Mesendoderm (in vitro differentiated cells): ENCODE results near the gene PIWIL4.
"Not testable (repeated sequence)": the region's sequence is repeated elsewhere in the genome, so short reads cannot be mapped to it uniquely, and the experiment has no call there.

ENCODE experiments used
- DNase-seq: peaks from one replicate; pipeline ENCODE4 v3.0.0; 2013
- H2AK5ac ChIP-seq: 2 replicates; pipeline ENCODE4 v1.6.1; 2013; ENCODE audit warnings: low read length, inconsistent platforms
- H2BK120ac ChIP-seq: 2 replicates; pipeline ENCODE4 v1.6.1; 2013; ENCODE audit warnings: low read depth, mild to moderate bottlenecking, low read length, moderate library complexity, mixed read lengths
- H2BK15ac ChIP-seq: replicated peaks from 2 replicates; pipeline ENCODE4 v1.6.1; 2013; ENCODE audit warnings: low read depth, mild to moderate bottlenecking, moderate library complexity
- H2BK5ac ChIP-seq: 2 replicates; pipeline ENCODE4 v1.6.1; 2013; ENCODE audit warnings: low read length, inconsistent platforms
- H3K18ac ChIP-seq: 2 replicates; pipeline ENCODE4 v1.6.1; 2013; ENCODE audit warnings: mild to moderate bottlenecking, low read length, mixed read lengths
- H3K23ac ChIP-seq: one replicate; pipeline ENCODE4 v1.6.1; 2013; ENCODE audit warnings: low read length
- H3K27ac ChIP-seq: 2 replicates; pipeline ENCODE4 v1.5.1; 2013; ENCODE audit warnings: low read depth, mild to moderate bottlenecking, inconsistent platforms, low read length, moderate library complexity
- H3K27me3 ChIP-seq: 2 replicates; pipeline ENCODE4 v1.6.1; 2013; ENCODE audit warnings: low read length, control low read depth, mild to moderate bottlenecking, inconsistent platforms; ENCODE audit not compliant: insufficient read depth, poor library complexity
- H3K36me3 ChIP-seq: 2 replicates; pipeline ENCODE4 v1.6.1; 2013; ENCODE audit warnings: low read length, inconsistent platforms; ENCODE audit not compliant: control insufficient read depth, insufficient read depth
- H3K4ac ChIP-seq: one replicate; pipeline ENCODE4 v1.6.1; 2013; ENCODE audit warnings: low read depth, mild to moderate bottlenecking, low read length, moderate library complexity
- H3K4me1 ChIP-seq: 2 replicates; pipeline ENCODE4 v1.6.1; 2013; ENCODE audit warnings: low read depth, low read length, inconsistent platforms; ENCODE audit not compliant: control insufficient read depth
- H3K4me2 ChIP-seq: 2 replicates; pipeline ENCODE4 v1.6.1; 2013; ENCODE audit warnings: low read length
- H3K4me3 ChIP-seq: 2 replicates; pipeline ENCODE4 v1.5.1; 2013; ENCODE audit warnings: mild to moderate bottlenecking, low read length
- H3K56ac ChIP-seq: one replicate; pipeline ENCODE4 v1.6.1; 2013; ENCODE audit warnings: low read length
- H3K79me1 ChIP-seq: 2 replicates; pipeline ENCODE4 v1.6.1; 2013; ENCODE audit warnings: low read length, inconsistent platforms
- H3K79me2 ChIP-seq: 2 replicates; pipeline ENCODE4 v1.6.1; 2013; ENCODE audit warnings: mild to moderate bottlenecking, low read length; ENCODE audit not compliant: control insufficient read depth, insufficient read depth
- H3K9ac ChIP-seq: 2 replicates; pipeline ENCODE4 v1.6.1; 2013; ENCODE audit warnings: low read length, inconsistent platforms
- H4K5ac ChIP-seq: one replicate; pipeline ENCODE4 v1.6.1; 2013; ENCODE audit warnings: low read length
- H4K8ac ChIP-seq: one replicate; pipeline ENCODE4 v1.6.1; 2013; ENCODE audit warnings: low read depth, mild to moderate bottlenecking, control low read depth, low read length, moderate library complexity
- WGBS: extraction: QIAGEN DNeasy Blood & Tissue Kit; methylation state at CpG from one replicate; pipeline ENCODE4 v1.1.7; 2013; ENCODE audit warnings: low lambda C conversion rate, missing lambda C conversion rate; ENCODE audit not compliant: insufficient coverage; ENCODE audit errors: extremely low coverage; 5-methylcytosine and 5-hydroxymethylcytosine counted together

PIWIL4 gene

DNA sequence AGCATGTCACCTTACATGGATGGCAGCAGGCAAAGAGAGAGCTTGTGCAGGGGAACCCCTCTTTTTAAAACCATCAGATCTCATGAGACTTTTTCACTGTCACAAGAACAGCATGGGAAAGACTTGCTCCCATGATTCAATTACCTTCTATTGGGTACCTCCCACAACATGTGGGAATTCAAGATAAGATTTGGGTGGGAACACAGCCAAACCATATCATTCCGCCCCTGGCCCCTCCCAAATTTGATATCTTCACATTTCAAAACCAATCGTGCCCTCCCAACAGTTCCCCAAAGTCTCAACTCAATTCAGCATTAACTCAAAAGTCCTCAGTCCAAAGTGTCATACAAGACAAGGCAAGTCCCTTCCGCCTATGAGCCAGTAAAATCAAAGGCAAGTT lies 58.3 kb downstream of the PIWIL4 start:
- no CpG with 5 or more reads among the region's 3 CpGs for whole genome bisulfite sequencing
- H2BK15ac ChIP-seq, H3K9ac ChIP-seq, H3K4me3 ChIP-seq, DNase-seq, H3K27me3 ChIP-seq, H3K4ac ChIP-seq, H3K4me1 ChIP-seq, H3K56ac ChIP-seq, H3K18ac ChIP-seq, H4K5ac ChIP-seq, H4K8ac ChIP-seq, H3K79me1 ChIP-seq, H2BK5ac ChIP-seq, H3K27ac ChIP-seq, H3K4me2 ChIP-seq, H2BK120ac ChIP-seq, H3K36me3 ChIP-seq, H2AK5ac ChIP-seq, H3K23ac ChIP-seq, H3K79me2 ChIP-seq: not testable (repeated sequence)

DNA sequence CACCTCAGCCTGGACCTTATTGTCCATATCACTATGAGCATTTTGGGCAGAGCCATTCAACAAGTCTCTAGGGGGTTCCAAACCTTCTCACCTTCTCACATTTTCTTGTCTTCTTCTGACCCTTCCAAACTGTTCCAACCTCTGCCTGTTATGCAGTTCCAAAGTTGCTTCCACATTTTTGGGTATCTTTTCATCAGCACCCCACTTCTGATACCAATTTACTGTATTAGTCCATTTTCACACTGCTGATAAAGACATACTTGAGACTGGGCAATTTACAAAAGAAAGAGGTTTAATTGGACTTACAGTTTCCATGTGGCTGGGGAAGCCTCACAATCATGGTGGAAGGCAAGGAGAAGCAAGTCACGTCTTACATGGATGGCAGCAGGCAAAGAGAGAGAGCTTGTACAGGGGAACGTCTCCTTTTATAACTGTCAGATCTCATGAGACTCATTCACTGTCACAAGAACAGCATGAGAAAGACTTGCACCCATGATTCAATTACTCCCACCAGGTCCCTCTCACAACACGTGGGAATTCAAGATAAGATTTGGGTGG lies 59.9 kb downstream of the PIWIL4 start:
- H4K5ac ChIP-seq, H3K23ac ChIP-seq, H2BK15ac ChIP-seq, H3K4me3 ChIP-seq, H2AK5ac ChIP-seq, H3K4me2 ChIP-seq, H3K27ac ChIP-seq, H2BK5ac ChIP-seq, H4K8ac ChIP-seq, H3K4ac ChIP-seq, H3K4me1 ChIP-seq, DNase-seq, H3K9ac ChIP-seq, H3K79me2 ChIP-seq, H3K18ac ChIP-seq, H2BK120ac ChIP-seq, H3K36me3 ChIP-seq, H3K56ac ChIP-seq, H3K27me3 ChIP-seq, H3K79me1 ChIP-seq: not testable (repeated sequence)
- WGBS, result no CpG with 5 or more reads among the region's 3 CpGs

DNA sequence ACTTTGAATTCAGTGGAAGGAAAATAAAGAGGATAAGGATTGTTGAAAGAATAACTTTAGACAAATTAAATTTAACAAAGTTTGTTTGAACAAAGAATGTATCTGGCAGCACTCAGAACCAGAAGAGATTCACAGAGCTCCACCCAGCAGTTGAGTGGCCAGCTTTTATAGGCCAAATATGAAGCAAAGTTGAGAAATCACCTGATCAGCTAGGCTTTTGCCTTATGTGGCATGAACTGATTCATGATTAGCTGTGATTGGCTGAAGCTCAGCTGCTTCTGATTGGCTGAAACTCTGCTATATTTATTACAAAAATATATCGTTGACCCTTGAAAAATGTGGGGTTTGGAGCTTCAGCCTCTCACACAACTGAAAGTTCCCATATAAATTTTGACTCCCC lies 62.6 kb downstream of the PIWIL4 start:
- no peak for DNase-seq
- WGBS, result no CpG with 5 or more reads among the region's 1 CpG
- no peaks in the 10 kb centered on the region for H3K79me1 ChIP-seq
- H3K18ac ChIP-seq, result no peak overlapping the region
- no peaks in the 10 kb centered on the region for H3K27me3 ChIP-seq
- H3K56ac ChIP-seq, result no peak overlapping the region
- no peak overlapping the region for H2BK5ac ChIP-seq
- H3K4me2 ChIP-seq, result no peak overlapping the region
- H3K79me2 ChIP-seq, result no peaks in the 10 kb centered on the region
- no peak overlapping the region for H3K23ac ChIP-seq
- no peaks in the 10 kb centered on the region for H3K36me3 ChIP-seq
- H2BK15ac ChIP-seq, result peak overlapping the region; percentile 65
- no peak overlapping the region for H4K5ac ChIP-seq
- no peak overlapping the region for H3K4ac ChIP-seq
- no peak overlapping the region for H3K9ac ChIP-seq
- no peaks in the 10 kb centered on the region for H3K4me1 ChIP-seq
- peak overlapping the region; percentile 38 for H2BK120ac ChIP-seq
- no peak overlapping the region for H3K27ac ChIP-seq
- no peak overlapping the region for H3K4me3 ChIP-seq
- no peak overlapping the region for H4K8ac ChIP-seq
- no peak overlapping the region for H2AK5ac ChIP-seq

DNA sequence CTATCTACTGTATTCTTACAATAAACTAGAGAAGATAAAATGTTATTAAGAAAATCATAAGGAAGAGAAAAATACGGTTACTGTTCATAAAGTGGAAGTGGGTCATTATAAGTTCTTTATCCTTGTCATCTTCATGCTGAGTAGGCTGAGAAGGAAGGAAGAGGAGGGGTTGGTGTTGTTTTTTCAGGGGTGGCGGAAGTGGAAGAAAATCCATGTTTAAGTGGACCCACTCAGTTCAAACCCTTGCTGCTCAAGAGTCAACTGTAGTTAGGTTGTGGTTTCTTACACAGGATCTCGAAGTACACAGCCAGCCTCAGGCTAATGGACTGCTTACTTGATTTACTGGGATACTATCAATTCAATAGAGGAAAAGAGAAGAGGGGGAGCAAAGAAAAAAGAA lies 63.1 kb downstream of the PIWIL4 start:
- Histone ChIP-seq H3K4me1 (no peaks in the 10 kb centered on the region), H3K4ac (no peak overlapping the region), H3K4me2 (no peak overlapping the region), H2BK15ac (peak overlapping the region; percentile 65), H2BK5ac (no peak overlapping the region), H4K8ac (no peak overlapping the region), H3K79me1 (no peaks in the 10 kb centered on the region), H3K18ac (no peak overlapping the region), H3K79me2 (no peaks in the 10 kb centered on the region), H2BK120ac (no peak overlapping the region), H3K27me3 (no peaks in the 10 kb centered on the region), H3K27ac (no peak overlapping the region), H3K9ac (no peak overlapping the region), H3K36me3 (no peaks in the 10 kb centered on the region), H3K4me3 (no peak overlapping the region), H2AK5ac (no peak overlapping the region), H4K5ac (no peak overlapping the region), H3K23ac (no peak overlapping the region), H3K56ac (no peak overlapping the region)
- DNase-seq, result no peak
- no CpG with 5 or more reads among the region's 3 CpGs for whole genome bisulfite sequencing

DNA sequence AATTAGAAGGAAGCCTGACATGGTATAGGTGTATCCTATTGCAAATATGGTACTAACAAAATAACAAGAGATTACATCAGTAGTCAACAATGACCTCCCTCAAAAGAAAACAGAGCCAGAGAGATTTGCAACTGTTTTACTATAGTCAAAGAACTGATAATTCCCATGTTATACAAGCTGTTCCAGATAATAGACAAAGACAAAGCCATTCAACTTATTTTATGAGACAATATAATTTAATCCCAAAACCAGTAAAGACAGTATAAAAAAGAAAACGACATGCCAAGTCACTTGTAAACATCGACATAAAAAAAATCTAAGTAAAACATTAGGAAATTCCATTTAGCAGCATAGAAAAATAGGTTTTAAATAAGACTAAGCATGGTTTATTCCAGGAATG lies 65.2 kb downstream of the PIWIL4 start:
- Histone ChIP-seq H3K36me3 (no peaks in the 10 kb centered on the region), H3K23ac (no peak overlapping the region), H3K79me1 (no peaks in the 10 kb centered on the region), H3K79me2 (no peaks in the 10 kb centered on the region), H4K8ac (no peak overlapping the region), H2BK120ac (no peak overlapping the region), H4K5ac (no peak overlapping the region), H3K4me1 (peaks cover 2% of the 10 kb centered on the region), H2BK5ac (no peak overlapping the region), H3K27me3 (no peaks in the 10 kb centered on the region), H3K4me3 (no peak overlapping the region), H3K27ac (no peak overlapping the region), H2AK5ac (no peak overlapping the region), H3K9ac (no peak overlapping the region), H3K56ac (no peak overlapping the region), H3K4ac (no peak overlapping the region), H3K4me2 (no peak overlapping the region), H2BK15ac (no peak overlapping the region), H3K18ac (no peak overlapping the region)
- no CpG with 5 or more reads among the region's 2 CpGs for WGBS
- DNase-seq, result no peak

DNA sequence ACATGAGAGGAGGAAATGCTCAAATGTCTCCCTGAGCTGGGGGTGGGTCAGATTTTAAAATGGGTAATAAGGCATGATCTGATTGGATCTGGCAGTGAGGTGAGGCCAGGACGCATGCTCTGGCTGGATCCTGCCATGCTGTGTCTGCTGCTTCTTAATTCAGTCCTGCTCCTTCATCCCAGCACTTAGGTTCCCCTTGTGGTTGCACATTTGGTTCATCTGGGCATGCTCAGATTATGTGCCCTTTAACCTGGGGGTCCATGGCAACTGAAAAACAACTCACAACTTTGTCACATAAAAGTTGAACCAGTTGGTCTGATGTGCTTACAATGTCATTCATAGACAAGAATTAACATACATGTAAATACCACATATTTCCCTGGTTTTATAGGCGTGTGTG lies 67.9 kb downstream of the PIWIL4 start:
- no peak overlapping the region for H3K4me2 ChIP-seq
- no CpG with 5 or more reads among the region's 2 CpGs for WGBS

More for the DNA sequence above, 67.9 kb downstream of the PIWIL4 start:
- Histone ChIP-seq H3K36me3 (no peaks in the 10 kb centered on the region), H3K23ac (no peak overlapping the region), H3K27ac (no peak overlapping the region), H3K4me3 (no peak overlapping the region), H3K4ac (peak overlapping the region; percentile 55), H2BK15ac (peak overlapping the region; percentile 28), H2BK120ac (no peak overlapping the region), H3K56ac (no peak overlapping the region), H4K5ac (no peak overlapping the region), H3K79me2 (no peaks in the 10 kb centered on the region), H3K18ac (no peak overlapping the region), H3K79me1 (no peaks in the 10 kb centered on the region), H2BK5ac (no peak overlapping the region), H3K4me1 (peaks cover 13% of the 10 kb centered on the region), H3K27me3 (no peaks in the 10 kb centered on the region), H2AK5ac (no peak overlapping the region), H4K8ac (no peak overlapping the region), H3K9ac (no peak overlapping the region)
- DNase-seq, result peak; percentile 76
